ENCODE results near the gene LCOR. TPM values are rescaled to one million over a fixed set of nuclear protein-coding genes. Genes with fewer than 3 reads are reported as not detected.

The LCOR gene
- total RNA-seq: 10 to 100 TPM; 68.5 to 92.4 (median 87.7) TPM
- 54.0 TPM for total RNA-seq (2013)

- peaks cover 14% of the 10 kb centered on the region for H3K4me1 ChIP-seq (ENCODE audit: control insufficient read depth, insufficient read depth, low read length)
- Mint-ChIP-seq H3K27me3 (ENCODE audit: low read depth in 2 of 2) (no peaks in the 10 kb centered on the region), H3K9me3 (no peaks in the 10 kb centered on the region), H3K27ac (peak within 1 kb of the TSS; percentile 99), H3K36me3 (no peaks in the 10 kb centered on the region), H3K4me1 (peaks cover 45% of the 10 kb centered on the region in 2 donors), H3K4me3 (peak within 1 kb of the TSS; percentile 98)
- ATAC-seq (peak; percentile 69 to 86 (median 72)), DNase-seq (peak; percentile 82 to 92)
- H3K4me3 ChIP-seq (ENCODE audit: low read length): peak within 1 kb of the TSS; percentile 73
- H3K27ac ChIP-seq (ENCODE audit: low read length): peak within 1 kb of the TSS; percentile 84
- TF ChIP-seq, protein P1, sequence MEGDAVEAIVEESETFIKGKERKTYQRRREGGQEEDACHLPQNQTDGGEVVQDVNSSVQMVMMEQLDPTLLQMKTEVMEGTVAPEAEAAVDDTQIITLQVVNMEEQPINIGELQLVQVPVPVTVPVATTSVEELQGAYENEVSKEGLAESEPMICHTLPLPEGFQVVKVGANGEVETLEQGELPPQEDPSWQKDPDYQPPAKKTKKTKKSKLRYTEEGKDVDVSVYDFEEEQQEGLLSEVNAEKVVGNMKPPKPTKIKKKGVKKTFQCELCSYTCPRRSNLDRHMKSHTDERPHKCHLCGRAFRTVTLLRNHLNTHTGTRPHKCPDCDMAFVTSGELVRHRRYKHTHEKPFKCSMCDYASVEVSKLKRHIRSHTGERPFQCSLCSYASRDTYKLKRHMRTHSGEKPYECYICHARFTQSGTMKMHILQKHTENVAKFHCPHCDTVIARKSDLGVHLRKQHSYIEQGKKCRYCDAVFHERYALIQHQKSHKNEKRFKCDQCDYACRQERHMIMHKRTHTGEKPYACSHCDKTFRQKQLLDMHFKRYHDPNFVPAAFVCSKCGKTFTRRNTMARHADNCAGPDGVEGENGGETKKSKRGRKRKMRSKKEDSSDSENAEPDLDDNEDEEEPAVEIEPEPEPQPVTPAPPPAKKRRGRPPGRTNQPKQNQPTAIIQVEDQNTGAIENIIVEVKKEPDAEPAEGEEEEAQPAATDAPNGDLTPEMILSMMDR (IDR thresholded peaks at IDR 0.05): no peak
- under 1% methylated on average over 110 of the region's 112 CpGs for WGBS (ENCODE audit: insufficient coverage)
- no peaks in the 10 kb centered on the region for H3K27me3 ChIP-seq (ENCODE audit: control insufficient read depth, insufficient read depth, low read length)
- H3K9me3 ChIP-seq (ENCODE audit: control insufficient read depth, insufficient read depth, low read length): no peaks in the 10 kb centered on the region
- intact Hi-C loops (cut with micrococcal nuclease): loop anchor here (2.0 to 5.0 kb wide), 3 partner anchors 111 to 460 kb away; partner anchors contain the start of genes ARHGAP19, PIK3AP1 and TM9SF3
- no peaks in the 10 kb centered on the region for H3K36me3 ChIP-seq (ENCODE audit: control insufficient read depth, insufficient read depth, low read length)
Measured at GRCh38 chr10:96831867-96832720, at the start of gene LCOR. TSS of gene LCOR (plus strand) at chr10:96832298. CDS start at chr10:96949058, 116,760 bp downstream.

- H3K4me3 Mint-ChIP-seq: no peak overlapping the region
- H3K36me3 ChIP-seq (ENCODE audit: control insufficient read depth, insufficient read depth, low read length): no peaks in the 10 kb centered on the region
- ATAC-seq: no peak
Measured at GRCh38 chr10:96784253-96784652, 47.8 kb upstream of the LCOR start.

DNA sequence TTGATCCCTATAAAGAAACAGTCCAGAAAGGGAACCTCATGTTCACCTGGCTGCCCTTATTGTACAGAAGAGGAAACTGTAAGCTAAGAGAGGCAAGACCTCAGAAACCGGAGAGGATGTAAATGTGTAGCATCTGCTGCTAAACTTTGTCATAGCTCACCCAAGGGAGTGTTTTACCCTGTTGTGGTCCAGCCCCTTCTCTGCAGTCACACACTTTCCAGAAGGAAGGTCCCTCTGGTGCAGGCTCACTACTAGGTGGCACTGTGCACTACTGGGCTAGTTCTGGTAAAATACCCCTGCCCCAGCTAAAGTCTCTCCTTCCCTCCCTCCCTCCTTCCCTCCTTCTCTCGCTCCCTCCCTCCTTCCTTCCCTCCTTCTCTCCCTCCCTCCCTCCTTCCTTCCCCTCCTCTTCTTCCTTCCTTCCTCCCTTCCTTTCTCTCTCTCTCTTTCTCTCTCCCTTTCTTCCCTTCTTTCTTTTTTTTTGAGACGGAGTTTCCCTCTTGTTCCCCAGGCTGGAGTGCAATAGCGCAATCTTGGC is 42.5 kb upstream of the LCOR start:
- Mint-ChIP-seq H3K27ac (no peak overlapping the region), H3K4me3 (no peak overlapping the region), H3K27me3 (ENCODE audit: low read depth in 2 of 2) (peaks cover under 1 to 5% of the 10 kb centered on the region in 2 donors), H3K9me3 (no peaks in the 10 kb centered on the region), H3K36me3 (no peaks in the 10 kb centered on the region), H3K4me1 (no peaks in the 10 kb centered on the region)
- H3K4me1 ChIP-seq (ENCODE audit: control insufficient read depth, insufficient read depth, low read length): peaks cover 3% of the 10 kb centered on the region
- 53% methylated on average over 4 of the region's 4 CpGs for WGBS (ENCODE audit: insufficient coverage)
- no peaks in the 10 kb centered on the region for H3K27me3 ChIP-seq (ENCODE audit: control insufficient read depth, insufficient read depth, low read length)
- no peak overlapping the region for H3K4me3 ChIP-seq (ENCODE audit: low read length)
- no peaks in the 10 kb centered on the region for H3K36me3 ChIP-seq (ENCODE audit: control insufficient read depth, insufficient read depth, low read length)
- DNase-seq (no peak), ATAC-seq (peak in 1 of 3 donors; percentile 85)
- intact Hi-C loops (cut with micrococcal nuclease): no loop called here
- no peaks in the 10 kb centered on the region for H3K9me3 ChIP-seq (ENCODE audit: control insufficient read depth, insufficient read depth, low read length)
- no peak overlapping the region for H3K27ac ChIP-seq (ENCODE audit: low read length)
- TF ChIP-seq, protein P1 (IDR thresholded peaks at IDR 0.05): no peak

More at GRCh38 chr10:96784253-96784652, 47.8 kb upstream of the LCOR start:
- no peaks in the 10 kb centered on the region for H3K27me3 ChIP-seq (ENCODE audit: control insufficient read depth, insufficient read depth, low read length)
- no peaks in the 10 kb centered on the region for H3K9me3 ChIP-seq (ENCODE audit: control insufficient read depth, insufficient read depth, low read length)
- TF ChIP-seq, protein P1 (IDR thresholded peaks at IDR 0.05): no peak
- Mint-ChIP-seq H3K27me3 (ENCODE audit: low read depth in 2 of 2) (no peaks in the 10 kb centered on the region), H3K4me1 (no peaks in the 10 kb centered on the region), H3K27ac (no peak overlapping the region), H3K36me3 (no peaks in the 10 kb centered on the region), H3K9me3 (no peaks in the 10 kb centered on the region)
- DNase-seq: no peak
- H3K4me1 ChIP-seq (ENCODE audit: control insufficient read depth, insufficient read depth, low read length): no peaks in the 10 kb centered on the region
- H3K4me3 ChIP-seq (ENCODE audit: low read length): no peak overlapping the region
- intact Hi-C loops (cut with micrococcal nuclease): no loop called here
- no peak overlapping the region for H3K27ac ChIP-seq (ENCODE audit: low read length)
- WGBS (ENCODE audit: insufficient coverage): 100% methylated on average over 3 of the region's 4 CpGs

All from natural killer cell (primary cell).